Hepatocyte (in vitro differentiated cells): Measurements from ENCODE around the gene ATP6V1G3. TPM values are rescaled to one million over a fixed set of nuclear protein-coding genes. Genes with fewer than 3 reads are reported as not detected.
"Not testable (repeated sequence)": the region's sequence is repeated elsewhere in the genome, so short reads cannot be mapped to it uniquely, and the experiment has no call there.

ENCODE experiments used
- DNase-seq: peaks from one replicate; pipeline ENCODE4 v3.0.0-alpha.2; 2016; ENCODE audit warnings: low spot score
- H2AFZ ChIP-seq: fragments of 200-600 bp; sonication (generic); 2 replicates; pipeline ENCODE4 v1.6.0; 2016; ENCODE audit warnings: antibody characterized with exemption, mild to moderate bottlenecking
- H3K27ac ChIP-seq: fragments of 200-600 bp; sonication (generic); 2 replicates; pipeline ENCODE4 v1.5.1; 2016; ENCODE audit warnings: mild to moderate bottlenecking
- H3K27me3 ChIP-seq: fragments of 200-600 bp; sonication (generic); 2 replicates; pipeline ENCODE4 v1.6.1; 2016
- H3K36me3 ChIP-seq: fragments of 200-600 bp; sonication (generic); replicated peaks from 2 replicates; pipeline ENCODE4 v1.5.1; 2016; ENCODE audit warnings: low read depth; ENCODE audit not compliant: insufficient read depth
- H3K4me1 ChIP-seq: fragments of 200-600 bp; sonication (generic); 2 replicates; pipeline ENCODE4 v1.5.1; 2016; ENCODE audit warnings: mild to moderate bottlenecking, moderate library complexity; ENCODE audit not compliant: insufficient read depth
- H3K4me2 ChIP-seq: fragments of 200-600 bp; sonication (generic); 2 replicates; pipeline ENCODE4 v1.6.0; 2016
- H3K4me3 ChIP-seq: fragments of 200-600 bp; sonication (generic); 2 replicates; pipeline ENCODE4 v1.5.1; 2016; ENCODE audit warnings: mild to moderate bottlenecking
- H3K79me2 ChIP-seq: fragments of 200-600 bp; sonication (generic); 2 replicates; pipeline ENCODE4 v1.6.0; 2017; ENCODE audit warnings: mild to moderate bottlenecking
- H3K9me2 ChIP-seq: fragments of 200-600 bp; sonication (generic); replicated peaks from 2 replicates; pipeline ENCODE4 v1.6.0; 2017; ENCODE audit warnings: mild to moderate bottlenecking; ENCODE audit not compliant: insufficient read depth
- H3K9me3 ChIP-seq: fragments of 200-600 bp; sonication (generic); 2 replicates; pipeline ENCODE4 v1.5.1; 2016; ENCODE audit warnings: low read depth, mild to moderate bottlenecking
- H4K20me1 ChIP-seq: fragments of 200-600 bp; sonication (generic); 2 replicates; pipeline ENCODE4 v1.6.0; 2016; ENCODE audit warnings: mild to moderate bottlenecking; ENCODE audit not compliant: insufficient read depth, poor library complexity, severe bottlenecking
- CTCF ChIP-seq: fragments of 200-600 bp; sonication (generic); IDR thresholded peaks from 2 replicates; pipeline ENCODE4 v1.5.1; 2016; ENCODE audit warnings: antibody characterized with exemption, mild to moderate bottlenecking; ENCODE audit not compliant: poor library complexity
- EZH2 ChIP-seq: fragments of 200-600 bp; sonication (generic); IDR thresholded peaks from 2 replicates; pipeline ENCODE4 v1.6.1; 2016; ENCODE audit warnings: antibody characterized with exemption, mild to moderate bottlenecking, borderline replicate concordance
- EZH2phosphoT487 ChIP-seq: fragments of 200-600 bp; sonication (generic); IDR thresholded peaks from one replicate; pipeline ENCODE4 v1.6.1; 2018; ENCODE audit warnings: antibody characterized with exemption, mild to moderate bottlenecking, low read depth, moderate library complexity; ENCODE audit not compliant: unreplicated experiment, severe bottlenecking
- WGBS: methylation state at CpG from one replicate; pipeline ENCODE4 v1.1.6; 2016; ENCODE audit warnings: low lambda C conversion rate; ENCODE audit errors: missing lambda C conversion rate; 5-methylcytosine and 5-hydroxymethylcytosine counted together
- polyA plus RNA-seq: library from polyadenylated mRNA; unstranded; fragments of >200 nt; fragmentation: Nextera tagmentation; extraction: Ambion mirVana; gene quantifications from 2 replicates; pipeline ENCODE4 v1.2.1, GENCODE V29; 2016
- total RNA-seq: library from RNA; depleted of rRNA; stranded (reverse); fragments of >200 nt; gene quantifications from 2 replicates; pipeline ENCODE4 v1.2.3, GENCODE V29; 2014

Gene ATP6V1G3
- total and polyA plus RNA-seq, 2 experiments from 2014 or later = not detected

- DNase-seq = peak; percentile 29
- no peaks in the 10 kb centered on the region for H3K9me3 ChIP-seq
- H3K4me2 ChIP-seq = peak overlapping the region; percentile 52
- H4K20me1 ChIP-seq = no peaks in the 10 kb centered on the region
- H3K27ac ChIP-seq = no peak overlapping the region
- TF ChIP-seq EZH2phosphoT487 (no peak), EZH2 (no peak), CTCF (no peak)
- H3K4me1 ChIP-seq = peaks cover 4% of the 10 kb centered on the region
- no peaks in the 10 kb centered on the region for H3K9me2 ChIP-seq
- H2AFZ ChIP-seq = no peak overlapping the region
- no peaks in the 10 kb centered on the region for H3K36me3 ChIP-seq
- H3K27me3 ChIP-seq = no peaks in the 10 kb centered on the region
- 29% methylated on average over 2 of the region's 2 CpGs for WGBS
- no peak overlapping the region for H3K4me3 ChIP-seq
- no peaks in the 10 kb centered on the region for H3K79me2 ChIP-seq
Measured at GRCh38 chr1:198529414-198529813, 11.1 kb downstream of the ATP6V1G3 start.

GRCh38 chr1:198528364-198528763 lies 12.1 kb downstream of the ATP6V1G3 start:
- no peaks in the 10 kb centered on the region for H3K9me3 ChIP-seq
- peaks cover 4% of the 10 kb centered on the region for H3K4me1 ChIP-seq
- 83% methylated on average over 1 of the region's 1 CpG for WGBS
- H3K9me2 ChIP-seq = no peaks in the 10 kb centered on the region
- TF ChIP-seq EZH2 = no peak
- no peak for TF ChIP-seq CTCF
- TF ChIP-seq EZH2phosphoT487 = no peak
- H3K36me3 ChIP-seq = no peaks in the 10 kb centered on the region
- DNase-seq = no peak
- no peaks in the 10 kb centered on the region for H3K79me2 ChIP-seq
- H3K27ac ChIP-seq = no peak overlapping the region
- no peak overlapping the region for H2AFZ ChIP-seq
- H4K20me1 ChIP-seq = no peaks in the 10 kb centered on the region
- H3K4me3 ChIP-seq = no peak overlapping the region
- H3K27me3 ChIP-seq = no peaks in the 10 kb centered on the region
- no peak overlapping the region for H3K4me2 ChIP-seq

- Histone ChIP-seq H3K27ac (no peak overlapping the region), H3K9me3 (no peaks in the 10 kb centered on the region), H3K4me3 (no peak overlapping the region), H3K27me3 (no peaks in the 10 kb centered on the region), H2AFZ (no peak overlapping the region), H3K4me1 (peaks cover 2% of the 10 kb centered on the region), H4K20me1 (no peaks in the 10 kb centered on the region), H3K36me3 (no peaks in the 10 kb centered on the region), H3K9me2 (no peaks in the 10 kb centered on the region), H3K79me2 (no peaks in the 10 kb centered on the region), H3K4me2 (no peak overlapping the region)
- no peak for TF ChIP-seq CTCF
- TF ChIP-seq EZH2phosphoT487 = no peak
- no peak for TF ChIP-seq EZH2
- DNase-seq = no peak
- 43% methylated on average over 2 of the region's 2 CpGs for WGBS
Measured at GRCh38 chr1:198524556-198524955, 15.9 kb downstream of the ATP6V1G3 start.

GRCh38 chr1:198524127-198524526 lies 16.4 kb downstream of the ATP6V1G3 start:
- H3K79me2 ChIP-seq, H4K20me1 ChIP-seq, H3K36me3 ChIP-seq, H3K27me3 ChIP-seq, H3K4me1 ChIP-seq, H2AFZ ChIP-seq, H3K4me2 ChIP-seq, H3K9me2 ChIP-seq, DNase-seq, H3K27ac ChIP-seq, H3K9me3 ChIP-seq, H3K4me3 ChIP-seq: not testable (repeated sequence)
- 79% methylated on average over 10 of the region's 10 CpGs for WGBS
